A673 (cell line): ENCODE results near the gene ITK. TPM values are rescaled to one million over a fixed set of nuclear protein-coding genes. Genes with fewer than 3 reads are reported as not detected.
A peak's percentile ranks its signal among the peaks of the same experiment; 100 is the strongest.
"Not testable (repeated sequence)": the region's sequence is repeated elsewhere in the genome, so short reads cannot be mapped to it uniquely, and the experiment has no call there.

Experiments used
- BruUV-seq: library from RNA; stranded (reverse); fragments of 400-500 nt; replicated peaks from 2 replicates; lab custom pipeline; 2021; lab: Mats Ljungman, UMichigan
- CTCF ChIA-PET: fragments of 300-600 bp; sonication (Branson Sonifier 250); formaldehyde crosslinking; loops from one replicate; lab custom pipeline; 2022; ENCODE audit warnings: antibody characterized with exemption; lab: Charles Lee
- POLR2A ChIA-PET: fragments of 300-600 bp; sonication (Branson Sonifier 250); formaldehyde crosslinking; loops from one replicate; lab custom pipeline; 2022; ENCODE audit warnings: antibody characterized with exemption; ENCODE audit not compliant: low non-redundant PET; lab: Charles Lee
- DNase-seq: peaks from one replicate; pipeline ENCODE4 v3.0.0-alpha.2; 2015; ENCODE audit warnings: low spot score
- H3K27ac ChIP-seq: fragments of 200-600 bp; sonication (generic); 2 replicates; pipeline ENCODE4 v1.5.1; 2016; ENCODE audit warnings: mixed run types, low read depth, mild to moderate bottlenecking, mixed read lengths, antibody characterized with exemption, low read length; ENCODE audit not compliant: poor library complexity, severe bottlenecking
- H3K27me3 ChIP-seq: fragments of 200-600 bp; sonication (generic); replicated peaks from 2 replicates; pipeline ENCODE4 v1.6.1; 2017; ENCODE audit warnings: mixed run types, low read depth, mild to moderate bottlenecking, mixed read lengths, antibody characterized with exemption, low read length; ENCODE audit not compliant: insufficient read depth, poor library complexity
- H3K36me3 ChIP-seq: fragments of 200-600 bp; sonication (generic); 2 replicates; pipeline ENCODE4 v1.6.1; 2016; ENCODE audit warnings: mixed run types, mild to moderate bottlenecking, mixed read lengths, antibody characterized with exemption, low read length; ENCODE audit not compliant: insufficient read depth, poor library complexity, severe bottlenecking
- H3K4me1 ChIP-seq: fragments of 200-600 bp; sonication (generic); 2 replicates; pipeline ENCODE4 v1.6.1; 2017; ENCODE audit warnings: mixed run types, mild to moderate bottlenecking, mixed read lengths, antibody characterized with exemption, low read length; ENCODE audit not compliant: insufficient read depth, poor library complexity, severe bottlenecking
- H3K4me3 ChIP-seq: fragments of 200-600 bp; sonication (generic); 2 replicates; pipeline ENCODE4 v1.5.1; 2016; ENCODE audit warnings: low read depth, mixed run types, mild to moderate bottlenecking, mixed read lengths, low read length; ENCODE audit not compliant: poor library complexity, severe bottlenecking
- H3K9me3 ChIP-seq: fragments of 200-600 bp; sonication (generic); 2 replicates; pipeline ENCODE4 v1.6.1; 2016; ENCODE audit warnings: mixed run types, low read depth, mild to moderate bottlenecking, mixed read lengths, antibody characterized with exemption, low read length; ENCODE audit not compliant: poor library complexity, severe bottlenecking
- CTCF ChIP-seq: fragments of 300-800, 200-600 bp; sonication (generic); conservative IDR thresholded peaks from 2 replicates; pipeline ENCODE4 v1.5.1; 2017; ENCODE audit warnings: low read depth, mild to moderate bottlenecking, antibody characterized with exemption, low read length, moderate library complexity, mixed read lengths
- EZH2 ChIP-seq: fragments of 200-600 bp; sonication (generic); IDR thresholded peaks from 2 replicates; pipeline ENCODE4 v1.6.1; 2017; ENCODE audit warnings: borderline replicate concordance, low read depth, mild to moderate bottlenecking, mixed read lengths, antibody characterized with exemption, low read length; ENCODE audit not compliant: poor library complexity, severe bottlenecking
- intact Hi-C: fragments of 100-400 bp; cut with micrococcal nuclease; formaldehyde crosslinking; loops from one replicate; pipeline ENCODE4 v1.10.0; 2022; ENCODE audit not compliant: unreplicated experiment
- total RNA-seq: library from RNA; stranded (reverse); gene quantifications from 2 replicates; pipeline ENCODE4 v1.2.3, GENCODE V29; 2021

ITK gene
- total RNA-seq, 1 experiment from 2014 or later, result not detected

- no peaks in the 10 kb centered on the region for H3K27me3 ChIP-seq
- no peak for DNase-seq
- ChIA-PET POLR2A (no interaction called here), CTCF (no interaction called here)
- H3K9me3 ChIP-seq, result no peaks in the 10 kb centered on the region
- intact Hi-C loops, result no loop called here
- no TSS peak for BruUV-seq
- no peak overlapping the region for H3K27ac ChIP-seq
- H3K4me1 ChIP-seq, result no peaks in the 10 kb centered on the region
- TF ChIP-seq CTCF (no peak), EZH2 (no peak)
- H3K36me3 ChIP-seq, result no peaks in the 10 kb centered on the region
- no peak overlapping the region for H3K4me3 ChIP-seq
Measured at GRCh38 chr5:157241483-157241882, 60.8 kb downstream of the ITK start.

- CTCF ChIA-PET, H3K36me3 ChIP-seq, BruUV-seq, intact Hi-C loops, DNase-seq, H3K27ac ChIP-seq, H3K9me3 ChIP-seq, POLR2A ChIA-PET, H3K27me3 ChIP-seq, H3K4me1 ChIP-seq, H3K4me3 ChIP-seq: not testable (repeated sequence)
Measured at GRCh38 chr5:157244704-157245103, 64.1 kb downstream of the ITK start.

GRCh38 chr5:157245476-157245875, 64.8 kb downstream of the ITK start:
- DNase-seq, result peak; percentile 34
- ChIA-PET POLR2A (no interaction called here), CTCF (no interaction called here)
- no peaks in the 10 kb centered on the region for H3K36me3 ChIP-seq
- H3K9me3 ChIP-seq, result no peaks in the 10 kb centered on the region
- no TSS peak for BruUV-seq
- H3K27me3 ChIP-seq, result no peaks in the 10 kb centered on the region
- H3K27ac ChIP-seq, result no peak overlapping the region
- no peak overlapping the region for H3K4me3 ChIP-seq
- no peaks in the 10 kb centered on the region for H3K4me1 ChIP-seq
- intact Hi-C loops, result no loop called here
- no peak for TF ChIP-seq CTCF
- no peak for TF ChIP-seq EZH2

GRCh38 chr5:157245886-157246285, 65.2 kb downstream of the ITK start:
- no peaks in the 10 kb centered on the region for H3K36me3 ChIP-seq
- no peak overlapping the region for H3K4me3 ChIP-seq
- DNase-seq, result no peak
- CTCF ChIA-PET, result no interaction called here
- H3K27ac ChIP-seq, result no peak overlapping the region
- H3K9me3 ChIP-seq, result no peaks in the 10 kb centered on the region
- no TSS peak for BruUV-seq
- no peaks in the 10 kb centered on the region for H3K4me1 ChIP-seq
- POLR2A ChIA-PET, result no interaction called here
- H3K27me3 ChIP-seq, result no peaks in the 10 kb centered on the region
- TF ChIP-seq CTCF, result no peak
- TF ChIP-seq EZH2, result no peak
- intact Hi-C loops, result no loop called here
